GM18519 (cell line): ENCODE results near the gene H6PD.

Experiments
- ATAC-seq: cut with Tn5 transposase; IDR thresholded peaks from one replicate; pipeline ENCODE4 v1.9.1; 2021; ENCODE audit warnings: mild to moderate bottlenecking, moderate library complexity; ENCODE audit not compliant: unreplicated experiment, low FRiP score

H6PD gene

DNA sequence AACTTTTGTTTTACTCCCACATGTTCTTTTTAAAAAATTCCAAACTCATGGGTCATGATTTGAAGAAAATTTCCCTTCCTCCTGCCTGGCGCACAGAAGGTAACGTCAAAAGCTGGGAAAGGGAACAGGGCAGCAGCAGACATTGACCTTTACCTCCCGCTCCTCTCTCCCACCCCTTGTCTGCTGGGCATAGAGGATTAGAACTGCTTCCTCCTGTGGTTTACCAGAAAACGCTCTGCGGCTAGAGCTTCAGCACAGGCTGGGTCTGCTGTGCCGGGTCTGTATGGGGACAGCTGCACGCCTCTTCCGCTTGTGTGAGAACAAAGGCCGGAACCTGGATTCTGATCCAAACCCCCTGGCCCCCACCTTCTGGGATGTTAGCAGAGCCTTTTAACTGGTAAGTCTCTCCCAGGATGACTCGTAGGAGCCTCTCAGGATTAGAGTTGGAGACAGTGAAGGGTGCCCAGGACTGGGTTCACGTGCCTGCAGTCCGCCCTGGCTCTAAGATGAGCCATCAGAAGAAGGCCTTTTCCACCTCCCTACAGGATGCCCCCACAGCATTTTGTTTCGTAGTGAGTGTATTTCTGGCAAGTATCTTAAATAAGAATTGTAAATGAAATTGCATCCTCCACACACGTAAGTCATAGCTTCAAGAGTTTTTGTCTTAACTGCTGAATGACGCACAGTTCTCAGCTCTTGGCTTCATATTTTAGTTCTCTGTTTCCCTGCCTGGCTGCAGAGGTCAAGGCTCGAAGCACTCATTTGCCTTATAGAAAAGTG is 5.2 kb downstream of the H6PD start:
- no peak for ATAC-seq

DNA sequence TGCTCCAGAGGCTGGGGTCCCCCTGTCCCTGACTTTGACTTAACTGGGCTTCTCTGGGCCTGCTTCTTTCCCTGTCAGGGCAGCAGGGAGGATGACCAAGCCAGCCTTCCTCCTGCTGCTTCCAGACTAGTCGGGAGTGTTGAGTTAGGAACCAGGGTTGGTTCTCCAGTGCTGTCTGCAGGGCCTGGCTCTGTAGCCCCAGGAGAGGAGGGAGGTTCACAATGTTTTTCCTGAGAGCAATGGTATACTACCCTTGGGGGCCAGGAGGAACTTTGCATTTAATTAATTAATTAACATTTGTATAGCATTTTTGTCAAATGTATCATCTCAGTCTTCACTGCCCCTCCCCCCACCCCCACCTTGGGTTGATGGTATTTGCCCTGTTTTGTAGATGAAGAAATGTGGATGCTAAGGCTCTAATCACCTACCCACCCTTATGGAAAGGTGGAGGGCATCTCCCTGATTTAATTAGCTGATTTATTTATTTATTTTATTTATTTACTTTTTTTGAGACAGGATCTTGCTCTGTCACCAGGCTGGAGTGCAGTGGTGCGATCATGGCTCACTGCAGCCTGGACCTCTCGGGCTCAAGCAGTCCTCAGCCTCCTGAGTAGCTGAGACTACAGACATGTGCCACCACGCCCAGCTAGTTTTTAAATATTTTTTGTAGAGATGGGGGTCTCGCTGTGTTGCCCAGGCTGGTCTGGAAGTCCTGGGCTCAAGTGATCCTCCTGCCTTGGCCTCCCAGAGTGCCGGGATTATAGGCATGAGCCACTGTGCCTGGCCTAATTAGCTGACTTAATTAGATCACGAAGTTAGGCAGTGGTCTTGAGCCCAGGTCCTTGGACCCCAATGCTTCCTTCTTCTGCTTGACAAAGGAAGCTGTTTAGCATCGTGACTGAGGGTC is 6.6 kb downstream of the H6PD start:
- no peak for ATAC-seq

DNA sequence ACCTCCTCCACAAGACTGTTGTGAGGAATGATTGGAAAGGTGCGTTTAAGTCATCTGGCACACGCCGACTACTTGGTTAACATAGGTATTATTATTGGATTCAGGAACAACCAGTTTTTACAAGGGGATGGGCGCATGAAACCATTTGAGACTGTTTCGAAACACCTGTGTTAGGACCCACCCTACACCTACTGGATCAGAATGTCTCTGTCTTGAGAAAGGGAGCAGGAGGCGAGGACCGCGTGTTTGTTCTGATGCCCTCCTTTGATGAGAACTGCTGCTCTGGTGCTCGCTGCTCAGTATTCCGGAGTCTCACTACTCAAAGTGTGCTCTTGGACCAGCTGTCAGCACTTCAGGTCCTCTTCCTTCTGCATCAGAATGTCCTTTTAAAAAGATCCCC is 7.3 kb downstream of the H6PD start:
- no peak for ATAC-seq

DNA sequence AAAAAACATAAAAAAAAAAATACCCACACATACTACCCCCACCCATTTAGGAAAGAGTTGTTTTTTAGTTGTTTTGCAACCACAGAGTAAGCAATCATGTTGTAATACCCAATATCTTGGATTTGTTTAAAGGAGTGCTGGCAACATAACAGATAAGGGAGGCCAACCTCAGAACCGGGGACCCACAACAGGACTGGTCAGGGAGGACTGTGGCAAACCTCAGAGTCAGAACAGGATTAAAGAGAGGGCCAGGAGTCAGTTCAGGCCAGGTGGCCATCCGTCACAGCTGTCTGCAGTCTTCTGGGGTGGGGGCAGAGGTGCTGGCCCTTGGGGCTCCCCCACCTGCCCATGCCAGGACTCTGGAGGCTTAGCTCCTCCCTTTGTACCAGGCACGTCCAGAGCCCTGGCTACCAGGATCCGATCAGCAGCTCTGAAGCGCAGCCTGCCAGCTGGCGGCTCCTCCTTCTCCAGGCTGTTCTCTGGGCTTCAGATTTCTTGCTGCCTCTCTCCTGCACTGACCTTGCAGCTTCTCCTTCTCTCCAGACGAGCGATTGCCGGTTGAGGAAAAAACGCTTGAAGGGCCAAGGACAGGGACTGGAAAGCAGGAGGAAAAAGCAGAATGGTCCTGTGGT is 7.9 kb downstream of the H6PD start:
- ATAC-seq, result no peak

DNA sequence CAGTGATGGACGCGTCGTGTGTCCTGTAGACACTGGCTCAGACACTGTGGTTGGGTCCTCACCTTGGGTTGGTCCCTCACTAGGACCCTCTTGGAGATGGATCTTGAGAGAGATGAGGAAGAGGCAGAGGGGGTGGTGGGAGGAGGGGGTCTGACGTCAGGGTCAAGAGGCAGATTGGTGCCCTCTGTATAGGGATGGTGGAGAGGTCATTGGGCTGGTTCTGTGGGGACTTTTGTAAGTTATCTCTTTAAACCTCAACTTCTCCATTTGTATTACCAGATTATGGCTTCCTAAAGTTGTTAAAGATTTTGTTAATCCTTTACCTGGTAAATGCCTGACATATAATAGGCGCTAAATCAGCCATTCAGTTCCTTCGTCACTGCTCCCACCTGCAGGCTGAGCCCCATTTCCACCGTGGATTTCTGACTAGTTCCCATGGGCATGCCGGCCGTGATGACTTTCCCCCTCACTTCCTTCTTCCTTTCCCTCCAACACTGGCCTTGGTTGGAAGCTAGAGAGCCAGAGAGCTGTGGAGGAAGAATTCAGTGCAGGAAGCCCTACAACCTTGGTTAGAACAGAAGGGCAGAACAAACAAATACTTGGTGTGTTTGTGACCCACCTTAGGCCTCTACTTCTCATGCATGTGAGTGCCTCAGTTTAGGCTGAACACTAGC is 8.6 kb downstream of the H6PD start:
- ATAC-seq, result no peak

DNA sequence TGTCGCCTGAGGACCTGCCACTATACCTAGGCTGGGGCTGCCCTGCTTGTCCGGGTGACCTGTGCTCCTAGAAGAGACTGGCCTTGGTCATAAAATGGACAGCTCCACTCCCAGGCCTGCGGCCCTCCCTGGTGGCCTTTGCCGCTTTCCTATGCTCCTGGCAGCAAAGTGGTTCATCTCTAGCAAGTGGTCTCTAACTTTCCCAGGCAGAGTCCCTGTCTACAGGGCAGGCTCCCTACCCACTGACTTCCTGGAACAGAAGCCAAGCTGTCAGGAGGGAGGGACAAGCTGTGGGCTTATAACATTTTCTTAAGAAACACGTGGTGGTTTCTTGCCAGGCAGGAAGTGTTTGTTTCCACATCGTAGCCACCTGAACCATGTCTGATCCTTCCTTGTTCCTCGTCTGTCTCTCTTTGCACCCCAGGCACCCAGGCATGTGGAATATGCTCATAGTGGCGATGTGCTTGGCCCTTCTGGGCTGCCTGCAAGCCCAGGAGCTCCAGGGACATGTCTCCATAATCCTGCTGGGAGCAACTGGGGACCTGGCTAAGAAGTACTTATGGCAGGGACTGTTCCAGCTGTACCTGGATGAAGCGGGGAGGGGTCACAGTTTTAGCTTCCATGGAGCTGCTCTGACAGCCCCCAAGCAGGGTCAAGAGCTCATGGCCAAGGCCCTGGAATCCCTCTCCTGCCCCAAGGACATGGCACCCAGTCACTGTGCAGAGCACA is 10.1 kb downstream of the H6PD start:
- no peak for ATAC-seq

DNA sequence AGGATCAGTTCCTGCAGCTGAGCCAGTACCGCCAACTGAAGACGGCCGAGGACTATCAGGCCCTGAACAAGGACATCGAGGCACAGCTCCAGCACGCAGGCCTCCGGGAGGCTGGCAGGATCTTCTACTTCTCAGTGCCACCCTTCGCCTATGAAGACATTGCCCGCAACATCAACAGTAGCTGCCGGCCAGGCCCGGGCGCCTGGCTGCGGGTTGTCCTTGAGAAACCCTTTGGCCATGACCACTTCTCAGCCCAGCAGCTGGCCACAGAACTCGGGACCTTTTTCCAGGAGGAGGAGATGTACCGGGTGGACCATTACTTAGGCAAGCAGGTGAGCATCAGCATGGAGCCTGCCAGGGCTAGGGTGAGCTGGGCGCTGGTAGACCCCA is 10.7 kb downstream of the H6PD start:
- no peak for ATAC-seq

DNA sequence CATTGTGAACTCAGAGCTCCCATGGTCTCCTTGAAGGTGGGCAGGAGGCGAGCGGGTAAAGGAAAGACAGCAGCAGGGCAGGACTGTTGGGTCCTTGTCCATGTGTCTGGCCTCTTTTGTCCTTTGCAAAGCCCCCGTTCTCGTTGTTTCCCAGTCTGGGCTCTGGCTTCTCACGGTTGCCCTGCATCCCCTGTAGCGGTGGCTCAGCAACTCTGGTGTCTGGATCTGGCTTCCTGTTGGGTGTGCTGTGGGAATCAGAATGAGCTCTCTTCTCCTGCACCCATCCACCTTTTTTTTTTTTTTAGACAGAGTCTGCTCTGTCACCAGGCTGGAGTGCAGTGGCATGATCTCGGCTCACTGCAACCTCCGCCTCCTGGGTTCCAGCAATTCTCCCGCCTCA is 11.1 kb downstream of the H6PD start:
- no peak for ATAC-seq

DNA sequence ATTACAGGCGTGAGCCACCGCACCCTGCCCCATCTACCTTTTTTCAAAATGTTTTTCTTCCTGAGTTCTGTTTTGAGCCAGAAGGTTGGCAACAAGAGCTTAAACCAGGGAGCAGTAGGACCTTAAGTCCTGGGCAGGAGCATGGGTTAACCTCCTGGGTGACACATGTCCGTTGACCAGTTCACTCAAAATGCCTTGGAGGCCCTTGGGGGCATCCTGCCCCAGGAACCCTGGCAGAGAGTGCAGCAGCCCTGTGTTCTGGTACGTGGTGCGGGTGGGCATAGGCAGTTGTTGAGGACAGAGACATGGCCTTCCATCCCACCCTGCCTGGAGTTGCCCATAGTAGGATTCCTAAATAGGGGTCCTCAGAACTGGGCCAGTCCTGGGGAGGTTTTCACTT is 11.6 kb downstream of the H6PD start:
- no peak for ATAC-seq

DNA sequence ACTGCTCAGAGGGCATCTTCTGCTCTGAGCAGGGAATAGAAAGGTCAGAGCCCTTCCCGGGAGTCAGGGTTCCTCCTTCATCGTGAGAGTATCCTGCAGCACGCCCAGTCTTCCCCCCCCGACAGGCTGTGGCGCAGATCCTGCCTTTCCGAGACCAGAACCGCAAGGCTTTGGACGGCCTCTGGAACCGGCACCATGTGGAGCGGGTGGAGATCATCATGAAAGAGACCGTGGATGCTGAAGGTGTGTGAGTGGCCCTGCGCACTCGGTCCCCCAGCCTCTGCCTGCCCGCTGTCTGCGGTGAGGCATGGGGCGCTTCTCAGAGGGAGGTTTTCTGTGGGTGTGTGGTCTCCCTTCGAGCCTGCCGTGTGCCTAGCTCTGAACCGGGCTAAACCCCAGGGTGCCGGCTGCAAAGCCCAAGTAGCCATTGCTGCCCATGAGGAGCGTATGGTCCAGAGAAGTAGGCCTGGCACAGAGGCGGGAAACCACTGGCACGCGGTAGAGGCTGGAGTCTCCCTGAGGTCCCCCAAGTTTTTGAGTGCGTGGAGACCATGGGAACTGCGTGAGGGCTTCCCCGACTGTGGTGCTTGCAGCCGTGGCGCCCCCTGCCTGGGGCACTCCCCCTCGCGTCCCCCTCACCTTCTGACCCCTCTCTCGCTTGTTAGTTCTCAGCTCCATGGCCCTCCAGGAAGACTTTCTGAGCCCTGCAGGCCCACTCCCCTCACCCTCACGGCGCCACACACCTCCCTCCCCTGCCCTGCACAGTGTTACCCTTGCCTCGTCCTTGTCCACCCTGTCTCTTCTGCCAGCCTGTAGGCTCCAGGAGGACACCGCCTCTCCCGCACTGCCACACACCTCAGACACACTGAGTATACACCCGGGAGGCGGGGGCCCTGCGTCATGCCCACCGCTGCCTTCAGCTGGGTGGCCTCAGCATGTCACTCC is 12.5 kb downstream of the H6PD start:
- no peak for ATAC-seq

DNA sequence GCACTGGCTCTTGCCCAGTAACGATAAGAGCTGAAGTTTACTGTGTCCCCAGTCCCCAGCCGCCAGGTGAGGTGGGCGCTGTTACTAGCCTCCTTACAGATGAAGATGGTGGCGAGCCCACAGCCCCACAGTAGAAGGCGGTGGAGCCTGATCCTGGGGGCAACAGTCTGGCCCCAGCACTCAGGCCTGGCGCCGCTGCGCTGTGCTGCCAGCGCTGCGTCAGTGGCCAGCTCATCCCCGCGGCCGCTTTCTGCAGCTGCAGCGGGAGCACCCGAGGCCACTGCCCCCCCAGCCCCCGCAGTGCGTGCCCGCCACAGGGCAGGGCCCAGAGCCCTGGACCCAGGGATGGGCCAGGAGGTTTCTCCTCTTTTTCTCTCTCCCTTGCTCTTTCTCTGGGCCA is 13.3 kb downstream of the H6PD start:
- no peak for ATAC-seq

DNA sequence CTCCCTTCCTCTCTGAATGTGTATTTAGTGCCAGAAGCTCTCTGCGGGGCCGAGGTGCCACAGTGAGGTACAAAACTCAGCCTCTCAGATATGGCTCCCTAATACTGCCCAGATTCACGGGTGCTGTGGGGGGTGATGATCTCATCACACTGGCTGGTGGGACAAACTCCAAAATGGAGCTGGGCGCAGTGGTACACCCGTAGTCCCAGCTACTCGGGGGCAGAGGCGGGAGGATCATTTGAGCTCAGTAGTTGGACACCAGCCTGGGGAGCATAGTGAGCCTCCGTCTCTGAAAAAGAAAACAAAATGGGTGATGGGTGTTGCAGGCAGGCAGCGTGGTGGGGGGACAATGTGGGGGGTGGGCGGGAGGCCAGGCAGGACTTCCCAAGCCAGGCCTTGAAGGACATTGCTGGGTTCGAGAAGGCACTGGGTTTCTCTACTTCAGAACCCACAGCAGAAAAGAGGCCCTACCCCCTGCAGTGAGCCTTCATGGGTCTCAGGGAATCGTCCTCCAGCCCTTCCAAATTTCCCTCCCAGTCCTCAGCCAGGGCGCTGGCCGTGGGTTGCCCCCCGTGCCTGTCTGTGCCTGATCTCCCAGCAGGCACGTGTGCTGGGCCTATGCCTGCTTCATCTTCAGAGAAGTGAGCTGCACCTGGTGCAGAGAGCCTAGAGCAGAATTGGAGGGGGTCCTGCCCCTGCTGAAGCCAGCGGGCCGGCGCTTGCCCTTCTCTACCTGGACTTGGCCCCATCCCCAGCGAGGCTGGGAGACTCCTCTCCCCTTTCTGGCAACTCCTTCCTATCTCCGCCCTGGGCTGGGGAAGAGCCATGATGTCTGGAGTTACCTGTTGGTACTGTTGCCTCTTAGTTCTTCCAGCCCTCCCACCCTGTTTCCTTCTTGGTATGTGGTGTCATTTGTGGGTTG is 14.0 kb downstream of the H6PD start:
- ATAC-seq, result no peak

DNA sequence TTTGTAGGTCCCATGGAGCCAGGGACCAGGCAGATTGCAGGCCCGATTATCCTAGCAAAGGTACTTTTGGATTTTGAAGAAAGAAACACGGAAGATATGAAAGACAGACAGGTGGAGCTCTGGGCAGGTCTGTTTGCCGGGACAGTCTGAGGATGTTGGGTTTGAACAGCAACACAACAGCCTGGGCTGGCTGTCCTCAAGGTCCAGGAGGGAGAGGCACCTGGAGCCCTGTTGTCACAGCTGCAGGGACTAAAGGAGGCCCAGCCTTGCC is 14.6 kb downstream of the H6PD start:
- ATAC-seq, result no peak

DNA sequence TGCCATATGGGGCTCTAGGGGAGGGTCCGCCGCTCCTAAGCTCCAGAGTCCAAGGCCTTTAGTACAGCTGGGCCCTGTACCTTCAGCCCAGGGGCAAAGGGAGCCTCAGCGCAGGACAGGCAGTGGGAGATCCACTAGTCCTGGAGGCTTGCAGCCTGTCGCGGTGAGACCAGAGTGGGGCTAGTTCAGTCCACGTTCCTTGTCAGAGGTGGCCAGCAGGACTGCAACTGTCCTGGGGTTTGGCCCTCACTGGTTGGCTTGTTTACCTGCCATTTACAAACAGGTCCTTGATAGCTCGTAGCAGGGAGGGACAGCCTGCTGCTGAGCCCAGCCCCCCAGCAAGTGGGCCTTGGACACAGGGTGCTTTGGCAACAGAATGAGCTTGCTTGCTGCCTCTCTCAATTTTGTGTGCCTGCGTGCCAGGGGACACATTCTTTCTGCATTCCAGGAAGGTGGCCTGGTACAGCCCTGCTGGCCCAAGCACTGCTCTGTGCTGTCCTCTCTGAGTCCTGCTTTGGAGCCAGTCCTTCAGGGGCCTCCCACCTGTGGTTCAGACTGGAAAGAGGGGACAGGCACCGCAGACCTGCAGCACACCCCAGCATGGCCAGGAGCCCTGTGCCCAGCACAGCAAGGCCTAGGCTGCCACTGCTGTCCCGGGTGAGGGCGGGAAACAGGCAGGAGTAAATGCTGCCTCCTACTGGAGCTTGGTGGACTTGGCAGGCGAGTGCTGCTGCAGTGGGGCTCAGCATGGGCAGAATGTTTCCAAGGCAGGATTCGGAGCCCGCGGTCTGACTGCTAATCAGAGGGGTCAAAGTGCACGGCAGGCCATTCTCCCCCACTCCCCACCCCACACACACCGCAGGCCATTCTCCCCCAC is 15.2 kb downstream of the H6PD start:
- ATAC-seq, result no peak

DNA sequence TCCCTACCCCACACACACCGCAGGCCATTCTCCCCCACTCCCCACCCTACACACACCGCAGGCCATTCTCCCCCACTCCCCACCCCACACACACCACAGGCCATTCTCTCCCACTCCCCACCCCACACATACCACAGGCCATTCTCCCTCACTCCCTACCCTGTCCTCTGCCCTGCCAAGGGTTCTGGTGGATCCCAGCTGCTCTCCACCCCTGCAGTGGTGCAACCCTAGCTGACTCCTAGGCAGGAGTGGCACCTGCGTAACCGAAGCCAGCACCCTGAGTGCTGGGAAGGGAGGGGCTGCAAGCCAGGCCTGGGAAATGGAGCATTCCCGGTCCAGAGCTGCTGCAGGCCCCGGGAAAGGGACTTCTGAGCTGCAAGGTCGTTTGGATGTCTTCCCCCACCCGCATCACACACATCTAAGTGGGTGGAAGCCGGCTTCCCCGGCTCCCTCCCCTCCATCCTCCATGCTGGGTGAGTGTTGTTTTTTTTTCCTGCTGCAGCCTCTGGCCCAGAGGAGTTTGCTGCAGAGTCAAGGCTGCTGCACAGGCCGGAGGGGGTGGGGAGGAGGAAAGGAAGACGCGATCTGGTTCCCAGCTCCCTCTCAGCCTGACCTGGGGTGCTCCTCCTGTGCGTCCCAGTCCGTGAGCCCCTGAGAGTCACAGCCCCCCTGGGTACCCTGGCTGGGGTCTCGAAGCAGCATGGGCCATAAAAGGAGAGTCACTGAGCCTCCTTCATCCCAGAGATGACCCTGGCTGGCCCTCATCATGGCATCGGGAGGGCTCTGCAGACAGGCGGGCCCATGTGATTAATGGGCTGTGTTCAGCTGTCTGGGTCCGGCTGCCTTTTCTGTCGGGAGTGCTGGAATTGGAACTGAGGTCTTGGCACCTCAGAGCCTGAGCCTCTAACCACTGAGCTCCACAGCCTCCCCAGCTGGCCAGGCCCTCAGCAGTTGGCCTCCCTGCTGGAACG is 16.1 kb downstream of the H6PD start:
- ATAC-seq, result no peak

DNA sequence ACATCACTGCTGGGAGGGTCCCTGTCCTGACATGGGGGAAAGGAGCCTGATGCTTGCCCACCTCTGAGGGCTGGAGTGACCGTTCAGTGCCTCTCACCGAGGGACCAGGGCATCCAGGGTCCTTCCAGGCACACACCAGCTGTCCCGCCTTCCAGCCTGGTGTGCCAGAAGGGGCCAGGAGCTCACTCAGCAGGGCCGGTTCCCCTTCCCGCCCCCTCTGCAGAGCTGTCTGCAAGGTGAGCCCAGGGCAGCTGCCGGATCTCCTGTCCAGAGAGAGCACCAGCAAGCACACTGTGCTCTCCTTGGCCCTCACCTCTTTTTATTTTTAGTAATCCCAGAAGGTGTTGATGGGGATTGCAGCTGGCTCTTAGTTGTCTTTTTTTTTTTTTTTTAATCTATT is 16.9 kb downstream of the H6PD start:
- ATAC-seq, result no peak
